ENCODE results near the gene S100A16. TPM values are rescaled to one million over a fixed set of nuclear protein-coding genes. Genes with fewer than 3 reads are reported as not detected.

Gene S100A16
- total RNA-seq, 1 donor from 2014 or later: 259 TPM

DNA sequence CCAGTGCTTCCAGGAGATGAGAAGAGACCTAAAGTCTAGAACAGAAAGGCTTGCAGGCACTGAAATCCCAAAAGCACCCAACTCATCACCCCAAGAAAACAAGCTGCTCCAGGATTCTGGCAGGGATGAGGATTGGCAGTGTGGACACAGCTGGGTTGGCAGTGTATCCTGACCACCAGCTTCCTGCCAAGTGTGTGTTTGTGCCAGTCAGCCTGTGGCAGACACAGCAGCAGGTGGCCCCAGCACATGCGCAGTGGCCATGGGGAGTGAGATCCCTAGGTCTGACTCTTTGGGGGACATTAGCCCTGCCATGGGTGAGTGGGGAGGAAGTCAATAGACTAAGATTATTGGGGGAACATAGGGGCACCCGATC is 36.9 kb upstream of the S100A16 start:
- no peak overlapping the region for H3K4me3 ChIP-seq
- peaks cover 0 to 20% of the 10 kb centered on the region in 2 donors for H3K36me3 ChIP-seq
- intact Hi-C loops (cut with DNase I): no loop called here
- H3K9me3 ChIP-seq: no peaks in the 10 kb centered on the region
- no peak overlapping the region for H3K27ac ChIP-seq
- TF ChIP-seq POLR2A (IDR thresholded peaks at IDR 0.05) (no peak), POLR2AphosphoS5 (IDR thresholded peaks at IDR 0.05; ENCODE audit: insufficient read depth in 1 of 2, low read depth in 1 of 2) (no peak), CTCF (IDR thresholded peaks at IDR 0.05) (no peak)
- H3K27me3 ChIP-seq: no peaks in the 10 kb centered on the region
- DNase-seq (ENCODE audit: extremely low spot score in 2 of 2): no peak
- H3K4me1 ChIP-seq: peaks cover 9% of the 10 kb centered on the region

- no peak overlapping the region for H3K27ac ChIP-seq
- H3K27me3 ChIP-seq: no peaks in the 10 kb centered on the region
- H3K4me3 ChIP-seq: no peak overlapping the region
- H3K4me1 ChIP-seq: peaks cover 9% of the 10 kb centered on the region
- intact Hi-C loops (cut with DNase I): no loop called here
- H3K36me3 ChIP-seq: peaks cover 0 to 26% of the 10 kb centered on the region in 2 donors
- TF ChIP-seq POLR2AphosphoS5 (IDR thresholded peaks at IDR 0.05; ENCODE audit: insufficient read depth in 1 of 2, low read depth in 1 of 2): no peak
- no peak for TF ChIP-seq POLR2A (IDR thresholded peaks at IDR 0.05)
- TF ChIP-seq CTCF (IDR thresholded peaks at IDR 0.05): no peak
- H3K9me3 ChIP-seq: no peaks in the 10 kb centered on the region
- no peak for DNase-seq (ENCODE audit: extremely low spot score in 2 of 2)
Measured at GRCh38 chr1:153649137-153649862, 36.4 kb upstream of the S100A16 start.

DNA sequence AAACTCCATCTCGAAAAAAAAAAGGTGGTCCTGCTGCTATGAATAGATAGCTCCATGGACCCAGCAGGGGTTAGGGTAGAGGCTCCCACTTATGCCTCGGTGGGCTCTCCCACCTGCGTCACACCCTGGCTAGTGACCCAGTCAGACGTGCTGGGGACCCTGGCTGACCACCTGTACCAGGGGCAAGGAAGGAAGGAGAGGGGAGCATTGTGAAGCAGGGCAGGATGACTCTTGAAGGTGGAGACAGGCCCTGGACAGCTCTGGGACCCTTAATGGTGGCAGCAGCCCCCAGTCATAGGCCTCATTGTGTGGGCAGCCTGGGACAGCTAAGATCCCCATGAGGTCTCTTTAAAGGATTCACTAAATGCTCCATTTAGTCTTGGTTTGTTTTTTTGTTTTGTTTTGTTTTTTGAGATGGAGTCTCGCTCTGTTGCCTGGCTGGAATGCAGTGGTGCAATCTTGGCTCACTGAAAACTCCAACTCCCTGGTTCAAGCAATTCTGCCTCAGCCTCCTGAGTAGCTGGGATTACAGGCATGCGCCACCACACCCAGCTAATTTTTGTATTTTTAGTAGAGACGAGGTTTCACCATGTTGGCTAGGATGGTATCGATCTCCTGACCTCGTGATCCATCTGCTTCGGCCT is 35.2 kb upstream of the S100A16 start:
- H3K27ac ChIP-seq: no peak overlapping the region
- peaks cover 13% of the 10 kb centered on the region for H3K4me1 ChIP-seq
- TF ChIP-seq POLR2AphosphoS5 (IDR thresholded peaks at IDR 0.05; ENCODE audit: insufficient read depth in 1 of 2, low read depth in 1 of 2) (no peak), POLR2A (IDR thresholded peaks at IDR 0.05) (no peak), CTCF (IDR thresholded peaks at IDR 0.05) (no peak)
- no peak for DNase-seq (ENCODE audit: extremely low spot score in 2 of 2)
- intact Hi-C loops (cut with DNase I): no loop called here
- H3K36me3 ChIP-seq: peaks cover 0 to 37% of the 10 kb centered on the region in 2 donors
- no peaks in the 10 kb centered on the region for H3K9me3 ChIP-seq
- no peak overlapping the region for H3K4me3 ChIP-seq
- no peaks in the 10 kb centered on the region for H3K27me3 ChIP-seq

DNA sequence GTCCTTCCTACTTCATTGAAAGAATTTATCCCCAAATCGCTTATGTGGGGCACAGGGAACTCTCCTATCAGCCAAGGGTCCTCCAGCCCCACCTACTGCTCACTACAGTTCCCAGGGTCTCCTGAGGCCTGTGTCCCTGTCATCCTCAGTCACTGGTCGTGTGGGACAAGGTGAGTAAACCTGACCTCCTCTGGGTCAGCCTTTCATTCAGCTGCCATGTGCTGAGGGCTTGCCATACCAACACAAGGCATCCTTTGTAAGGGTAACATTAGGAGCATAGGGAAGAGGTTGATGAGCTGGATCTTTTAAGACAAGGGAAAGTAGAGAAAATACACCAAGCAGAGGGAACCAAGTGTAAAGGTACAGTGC is 34.4 kb upstream of the S100A16 start:
- peaks cover 12% of the 10 kb centered on the region for H3K4me1 ChIP-seq
- DNase-seq (ENCODE audit: extremely low spot score in 2 of 2): no peak
- no peaks in the 10 kb centered on the region for H3K9me3 ChIP-seq
- no peaks in the 10 kb centered on the region for H3K27me3 ChIP-seq
- intact Hi-C loops (cut with DNase I): no loop called here
- peaks cover 0 to 45% of the 10 kb centered on the region in 2 donors for H3K36me3 ChIP-seq
- no peak overlapping the region for H3K4me3 ChIP-seq
- no peak for TF ChIP-seq CTCF (IDR thresholded peaks at IDR 0.05)
- TF ChIP-seq POLR2A (IDR thresholded peaks at IDR 0.05): no peak
- TF ChIP-seq POLR2AphosphoS5 (IDR thresholded peaks at IDR 0.05; ENCODE audit: insufficient read depth in 1 of 2, low read depth in 1 of 2): no peak
- no peak overlapping the region for H3K27ac ChIP-seq
